Panc1 (cell line): ENCODE measurements around the gene OR1N2. TPM values are rescaled to one million over a fixed set of nuclear protein-coding genes. Genes with fewer than 3 reads are reported as not detected.

Source experiments
- ATAC-seq: fragments of 200-7000 bp; cut with Tn5 transposase; 2 replicates; pipeline ENCODE4 v1.9.1; 2020; ENCODE audit warnings: mild to moderate bottlenecking, moderate library complexity
- BruUV-seq: library from RNA; stranded (reverse); fragments of 400-500 nt; replicated peaks from 2 replicates; lab custom pipeline; 2021; lab: Mats Ljungman, UMichigan
- CTCF ChIA-PET: fragments of 300-600 bp; sonication (Branson Sonifier 250); formaldehyde crosslinking; loops from one replicate; lab custom pipeline; 2022; ENCODE audit warnings: antibody characterized with exemption; lab: Charles Lee
- POLR2A ChIA-PET: fragments of 300-600 bp; sonication (Branson Sonifier 250); formaldehyde crosslinking; loops from one replicate; lab custom pipeline; 2022; ENCODE audit warnings: antibody characterized with exemption; lab: Charles Lee
- DNase-seq: peaks from one replicate; pipeline ENCODE4 v3.0.0-alpha.2; 2010; ENCODE audit warnings: low read depth, low spot score
- H3K27ac ChIP-seq: 2 replicates; pipeline ENCODE4 v1.5.1; 2011; ENCODE audit warnings: mild to moderate bottlenecking, low read length, inconsistent platforms
- H3K27me3 ChIP-seq: fragments of 200-500 bp; sonication (Bioruptor generic); 2 replicates; pipeline ENCODE4 v1.6.0; 2014; ENCODE audit warnings: low read length, inconsistent platforms; ENCODE audit not compliant: control insufficient read depth, insufficient read depth
- H3K36me3 ChIP-seq: fragments of 200-500 bp; sonication (Bioruptor generic); 2 replicates; pipeline ENCODE4 v1.5.1; 2014; ENCODE audit warnings: inconsistent platforms, mild to moderate bottlenecking, low read length, moderate library complexity; ENCODE audit not compliant: control insufficient read depth, insufficient read depth
- H3K4me1 ChIP-seq: 2 replicates; pipeline ENCODE4 v1.5.1; 2011; ENCODE audit warnings: inconsistent platforms, mild to moderate bottlenecking, low read length, moderate library complexity; ENCODE audit not compliant: control insufficient read depth, insufficient read depth
- H3K4me3 ChIP-seq, 2 experiments: 2 replicates each; pipeline ENCODE4 v1.5.1; 2011 to 2012; ENCODE audit warnings: low read depth in 2 of 2, low read length in 2 of 2, mild to moderate bottlenecking in 2 of 2, inconsistent platforms in 1 of 2, moderate library complexity in 1 of 2
- H3K9me3 ChIP-seq: fragments of 200-500 bp; sonication (Bioruptor generic); 2 replicates; pipeline ENCODE4 v1.5.1; 2014; ENCODE audit warnings: low read depth, mild to moderate bottlenecking, inconsistent platforms, low read length, moderate library complexity; ENCODE audit not compliant: control insufficient read depth, insufficient read depth
- CTCF ChIP-seq: fragments of 450-650 bp; IDR thresholded peaks from 2 replicates; pipeline ENCODE4 v1.5.1; 2017; ENCODE audit warnings: mild to moderate bottlenecking
- POLR2AphosphoS5 ChIP-seq: IDR thresholded peaks from 2 replicates; pipeline ENCODE4 v1.6.1; 2012; ENCODE audit warnings: mild to moderate bottlenecking, low read depth, low read length, moderate library complexity
- REST ChIP-seq, 2 experiments: IDR thresholded peaks; 2 replicates each; pipeline ENCODE4 v1.6.1; 2011 to 2012; ENCODE audit warnings: low read depth in 2 of 2, control low read depth in 1 of 2, low read length in 1 of 2, mild to moderate bottlenecking in 1 of 2, moderate library complexity in 1 of 2; ENCODE audit not compliant: insufficient read depth in 1 of 2
- SIN3A ChIP-seq: IDR thresholded peaks from 2 replicates; pipeline ENCODE4 v1.6.1; 2012; ENCODE audit warnings: low read depth, mild to moderate bottlenecking, low read length, moderate library complexity, borderline replicate concordance; ENCODE audit not compliant: insufficient read depth
- TCF7L2 ChIP-seq: IDR thresholded peaks from 2 replicates; pipeline ENCODE4 v1.6.1; 2011; ENCODE audit warnings: mild to moderate bottlenecking, low read depth, low read length, inconsistent platforms
- in situ Hi-C: cut with HindIII; loops from 2 replicates; pipeline ENCODE4 v1.10.0; 2016; ENCODE audit warnings: low sequenced_read_pairs, low pct_unique_long_range_greater_than_20kb
- intact Hi-C: fragments of 100-400 bp; cut with micrococcal nuclease; formaldehyde crosslinking; loops from one replicate; pipeline ENCODE4 v1.10.0; 2022; ENCODE audit not compliant: unreplicated experiment
- total RNA-seq: library from RNA; stranded (reverse); gene quantifications from one replicate; pipeline ENCODE4 v1.2.1, GENCODE V29; 2021; ENCODE audit not compliant: unreplicated experiment

The OR1N2 gene
- total RNA-seq, 1 experiment from 2014 or later: not detected

GRCh38 chr9:122538757-122539156, 14.2 kb upstream of the OR1N2 start:
- no peak overlapping the region for H3K27ac ChIP-seq
- no peaks in the 10 kb centered on the region for H3K4me1 ChIP-seq
- intact Hi-C loops (no loop called here), in situ Hi-C loops (no loop called here)
- no peaks in the 10 kb centered on the region for H3K27me3 ChIP-seq
- TF ChIP-seq SIN3A (no peak), CTCF (no peak), TCF7L2 (no peak), POLR2AphosphoS5 (no peak), REST (IDR thresholded peaks at IDR 0.05; ENCODE audit: insufficient read depth in 1 of 2, low read depth in 2 of 2, low read length in 1 of 2) (no peak)
- ChIA-PET POLR2A (no interaction called here), CTCF (no interaction called here)
- no peaks in the 10 kb centered on the region for H3K9me3 ChIP-seq
- no peak overlapping the region for H3K4me3 ChIP-seq
- ATAC-seq (no peak), DNase-seq (no peak)
- no peaks in the 10 kb centered on the region for H3K36me3 ChIP-seq
- no TSS peak for BruUV-seq

GRCh38 chr9:122546196-122546595, 6.7 kb upstream of the OR1N2 start:
- POLR2A ChIA-PET: no interaction called here
- no TSS peak for BruUV-seq

More at GRCh38 chr9:122546196-122546595, 6.7 kb upstream of the OR1N2 start:
- H3K9me3 ChIP-seq: no peaks in the 10 kb centered on the region
- DNase-seq (no peak), ATAC-seq (no peak)
- no peak overlapping the region for H3K4me3 ChIP-seq
- no peaks in the 10 kb centered on the region for H3K36me3 ChIP-seq
- H3K27me3 ChIP-seq: 0 out of 2 replicates have a peak, but pooled peaks cover under 1% of the 10 kb centered on the region
- no peak overlapping the region for H3K27ac ChIP-seq
- no peaks in the 10 kb centered on the region for H3K4me1 ChIP-seq
- intact Hi-C loops: no loop called here
- CTCF ChIA-PET: no interaction called here
- no peak for TF ChIP-seq SIN3A
- no peak for TF ChIP-seq POLR2AphosphoS5
- no peak for TF ChIP-seq CTCF
- in situ Hi-C loops: no loop called here
